Smooth muscle cell of the brain vasculature (primary cell): ENCODE measurements around the gene GRK5.
"Not testable (repeated sequence)": the region's sequence is repeated elsewhere in the genome, so short reads cannot be mapped to it uniquely, and the experiment has no call there.

Source experiments
- DNase-seq: peaks from one replicate; pipeline ENCODE4 v3.0.0-alpha.2; 2012; ENCODE audit warnings: low read depth, low spot score

The GRK5 gene

DNA sequence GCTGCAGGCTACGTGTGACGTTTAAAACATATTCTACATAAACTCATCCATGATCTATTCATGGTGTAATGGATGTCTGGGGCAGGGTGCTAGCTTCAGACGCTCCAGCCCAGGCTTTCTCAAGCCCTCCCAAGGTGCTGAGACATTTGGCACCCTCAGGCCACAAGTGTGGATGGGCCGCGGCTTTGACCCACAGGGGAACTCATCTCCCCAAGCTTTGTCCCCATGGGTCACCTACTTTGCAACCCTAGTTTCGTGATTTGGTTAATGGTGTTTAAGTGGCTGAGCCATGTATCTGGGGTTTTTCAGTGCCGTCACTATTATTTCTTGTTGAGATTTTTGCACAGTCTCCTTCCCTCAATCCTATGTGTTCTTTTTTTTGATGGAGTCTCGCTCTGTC is 66.0 kb downstream of the GRK5 start:
- no peak for DNase-seq

DNA sequence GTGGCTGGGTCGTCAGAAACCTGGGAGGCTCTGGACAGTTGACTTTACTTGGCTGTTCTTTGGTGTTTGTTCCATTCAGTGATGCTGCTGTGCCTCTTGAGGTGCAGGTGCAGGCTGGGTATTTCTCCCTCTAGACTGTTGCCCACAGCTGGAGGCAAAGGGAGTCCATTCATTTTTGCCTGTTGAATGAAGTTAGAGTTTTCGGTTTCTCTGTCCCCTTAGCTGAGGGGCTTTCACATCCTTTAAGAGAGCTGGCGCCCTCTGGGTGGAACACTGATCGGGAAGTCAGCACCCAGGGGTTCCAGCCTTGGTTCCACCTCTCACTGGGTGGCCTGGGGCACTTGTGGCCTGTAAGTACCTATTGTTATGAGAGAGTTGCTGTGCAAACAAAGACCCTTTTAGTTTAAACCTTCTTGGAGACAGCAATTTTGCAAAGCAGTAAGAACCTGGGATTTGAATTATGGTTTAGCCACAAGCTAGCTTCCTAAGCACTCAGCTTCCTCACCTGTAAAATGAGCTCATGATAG is 67.2 kb downstream of the GRK5 start:
- no peak for DNase-seq

DNA sequence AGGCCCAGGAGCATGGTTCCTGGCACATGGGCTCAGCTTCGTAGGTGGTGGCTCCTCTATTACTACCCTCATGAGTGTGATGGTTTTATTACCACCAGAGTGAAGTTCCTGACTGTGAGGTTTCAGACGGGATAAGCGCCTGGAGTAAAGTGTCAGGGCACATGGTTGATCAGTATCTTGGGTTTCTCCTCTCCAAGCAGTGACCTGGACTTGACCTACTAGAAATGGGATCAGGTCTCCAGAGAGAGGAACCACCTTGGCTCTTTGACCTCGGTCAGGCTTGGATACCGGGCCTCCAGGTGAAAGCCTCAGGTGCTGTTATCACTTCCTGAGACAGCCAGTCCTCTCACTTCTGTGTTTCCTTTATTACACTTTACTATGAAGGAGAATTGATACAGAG is 67.7 kb downstream of the GRK5 start:
- no peak for DNase-seq

DNA sequence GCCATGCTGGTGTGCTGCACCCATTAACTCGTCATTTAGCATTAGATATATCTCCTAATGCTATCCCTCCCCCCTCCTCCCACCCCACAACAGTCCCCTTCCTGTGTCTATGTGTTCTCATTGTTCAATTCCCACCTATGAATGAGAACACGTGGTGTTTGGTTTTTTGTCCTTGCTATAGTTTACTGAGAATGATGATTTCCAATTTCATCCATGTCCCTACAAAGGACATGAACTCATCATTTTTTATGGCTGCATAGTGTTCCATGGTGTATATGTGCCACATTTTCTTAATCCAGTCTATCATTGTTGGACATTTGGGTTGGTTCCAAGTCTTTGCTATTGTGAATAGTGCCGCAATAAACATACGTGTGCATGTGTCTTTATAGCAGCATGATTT is 68.8 kb downstream of the GRK5 start:
- not testable (repeated sequence) for DNase-seq

DNA sequence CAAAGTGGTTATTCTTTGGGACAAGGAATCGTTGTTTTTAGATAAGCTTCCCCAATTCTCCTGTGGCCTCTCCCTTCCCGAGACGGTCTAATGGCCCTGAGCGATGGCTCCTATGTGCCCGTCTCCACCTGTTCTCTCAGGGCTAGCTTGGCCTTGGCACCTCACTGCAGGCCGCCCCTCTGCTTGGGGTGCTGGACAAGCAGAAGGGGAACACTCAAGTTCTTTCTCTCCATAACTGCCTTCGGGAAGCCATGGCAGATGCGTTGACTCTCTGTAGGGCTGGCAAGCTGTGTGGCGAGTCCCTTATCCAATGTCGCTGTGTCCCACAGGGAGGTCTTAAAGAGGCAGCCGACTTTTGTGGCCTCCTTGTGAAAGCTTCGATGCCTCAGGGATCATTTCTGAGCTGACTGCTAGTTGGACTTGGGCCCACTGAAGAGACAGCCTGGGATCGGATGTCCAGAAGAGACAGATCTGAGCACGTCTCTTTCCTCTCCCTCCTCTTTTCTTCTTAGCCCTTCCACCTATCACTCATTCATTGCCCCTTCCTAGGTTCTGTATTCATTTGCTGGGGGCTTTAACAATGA is 70.8 kb downstream of the GRK5 start:
- DNase-seq: no peak

DNA sequence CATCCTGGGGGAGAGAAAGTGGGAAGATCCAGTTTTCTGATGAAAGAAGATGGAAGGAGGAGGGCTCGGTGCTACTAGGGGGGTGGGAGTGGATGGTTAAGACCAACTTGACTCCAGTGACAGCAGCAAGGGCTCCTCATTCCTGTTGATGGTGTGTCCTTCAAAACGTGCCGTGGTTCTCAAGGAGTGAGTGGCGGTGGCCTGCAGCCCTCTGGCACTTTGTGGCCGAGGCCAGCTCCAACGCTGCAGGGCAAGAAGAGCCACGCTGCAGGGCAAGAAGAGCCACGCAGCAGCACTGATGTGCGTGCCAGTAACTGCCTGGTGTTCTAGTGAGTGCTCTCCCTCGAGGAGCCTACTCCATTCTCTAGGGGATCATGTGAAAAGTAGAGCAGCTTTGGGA is 72.1 kb downstream of the GRK5 start:
- DNase-seq: no peak

DNA sequence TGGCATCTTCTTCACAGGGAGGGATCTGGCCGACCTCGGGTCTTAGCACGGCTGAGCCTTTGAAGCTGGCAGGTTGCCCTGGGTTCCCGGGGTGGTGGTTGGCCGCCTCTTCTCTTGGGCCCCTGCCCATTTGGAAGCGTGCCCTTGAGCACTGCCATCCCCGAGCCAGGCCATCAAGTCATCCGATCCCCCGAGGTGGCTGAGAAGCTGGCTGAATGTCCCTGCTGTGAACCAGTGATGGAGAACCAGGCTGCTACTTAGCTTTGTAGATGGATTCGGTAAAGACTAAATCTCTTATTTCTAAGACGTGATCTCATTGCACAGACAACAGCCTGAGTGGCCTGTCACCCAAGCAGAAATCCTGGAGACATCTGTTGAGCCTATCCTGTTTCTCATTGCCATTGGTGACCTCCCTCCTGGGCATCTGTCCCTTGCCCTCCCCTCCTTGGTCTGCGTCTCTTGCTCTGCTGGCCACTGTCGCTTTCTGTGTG is 74.3 kb downstream of the GRK5 start:
- no peak for DNase-seq

DNA sequence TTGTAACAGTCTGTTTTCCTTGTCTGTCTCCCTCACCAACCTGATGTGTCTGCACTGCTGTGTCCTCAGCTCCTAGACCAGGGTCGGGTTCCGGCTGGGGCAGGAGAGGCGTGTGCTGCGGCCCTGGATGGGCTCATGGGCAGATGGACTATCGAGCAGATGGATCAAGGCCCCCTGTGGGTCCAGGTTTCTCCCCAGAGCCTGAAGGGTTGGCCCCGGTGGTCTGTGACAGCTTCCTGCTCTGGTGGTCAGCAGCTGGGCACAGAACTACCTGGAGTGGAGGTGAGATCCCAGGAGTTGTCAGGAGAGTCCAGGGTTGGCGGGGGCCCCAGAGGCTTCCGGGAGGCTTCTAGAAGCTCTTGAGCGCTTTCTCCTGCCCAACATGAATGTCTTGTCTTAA is 75.1 kb downstream of the GRK5 start:
- no peak for DNase-seq

DNA sequence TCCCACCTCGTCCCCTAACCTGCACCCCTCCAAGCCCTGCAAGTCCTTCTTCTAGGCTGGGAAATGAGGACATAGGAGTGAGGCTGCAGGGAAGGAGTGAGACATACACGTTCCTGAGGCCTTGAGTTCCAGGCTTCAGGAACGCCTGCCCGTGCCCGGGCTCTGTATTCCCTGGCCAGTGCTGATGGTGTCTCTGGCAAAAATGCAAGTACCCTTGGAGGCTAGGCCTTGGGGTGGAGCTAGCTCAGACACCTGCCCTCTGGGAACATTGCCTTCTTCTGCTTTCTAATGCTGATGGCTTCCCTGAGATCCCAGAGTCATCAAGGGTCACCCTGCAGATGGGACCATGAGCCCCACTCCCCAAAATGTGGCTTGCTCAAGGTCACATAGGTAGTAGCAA is 76.0 kb downstream of the GRK5 start:
- no peak for DNase-seq

DNA sequence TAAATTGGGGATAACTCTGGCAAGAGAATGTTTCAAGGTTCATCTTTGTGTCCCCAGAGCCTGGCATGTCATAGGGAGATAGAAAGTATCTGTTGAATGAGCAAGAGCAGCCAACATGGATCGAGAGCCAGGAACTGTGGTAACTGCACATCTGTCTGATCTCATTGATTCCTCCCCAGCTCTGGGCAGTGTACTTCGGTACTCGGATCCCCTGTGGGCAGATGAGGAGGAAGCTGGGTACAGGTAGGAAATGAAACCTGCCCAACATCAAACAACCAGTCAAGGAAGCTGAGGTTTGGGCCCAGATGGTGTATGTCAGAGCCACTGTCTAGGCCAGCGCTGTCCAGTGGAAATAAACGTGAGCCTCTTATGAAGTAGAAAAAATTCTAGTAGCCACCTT is 76.4 kb downstream of the GRK5 start:
- no peak for DNase-seq

DNA sequence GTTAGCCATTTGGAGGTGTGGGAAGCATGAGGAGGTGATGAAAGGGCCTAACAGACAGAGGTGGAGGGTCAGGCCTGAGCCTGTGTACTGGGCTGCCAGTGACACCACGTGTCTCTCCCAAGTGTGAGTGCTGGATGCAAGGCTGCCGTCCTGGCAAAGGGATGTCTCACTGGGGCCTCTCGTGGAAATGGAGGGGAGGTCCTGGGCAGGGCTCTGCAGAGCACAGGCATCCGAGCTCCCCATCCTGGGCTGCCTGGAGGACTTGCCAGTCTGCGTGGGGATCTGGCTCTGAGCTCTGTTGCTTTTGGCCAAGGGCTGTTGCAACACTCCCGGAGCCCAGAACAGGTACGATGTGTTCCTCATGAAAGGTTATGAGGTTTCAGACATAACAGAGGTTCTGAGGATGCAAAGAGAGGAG is 77.3 kb downstream of the GRK5 start:
- DNase-seq: no peak

DNA sequence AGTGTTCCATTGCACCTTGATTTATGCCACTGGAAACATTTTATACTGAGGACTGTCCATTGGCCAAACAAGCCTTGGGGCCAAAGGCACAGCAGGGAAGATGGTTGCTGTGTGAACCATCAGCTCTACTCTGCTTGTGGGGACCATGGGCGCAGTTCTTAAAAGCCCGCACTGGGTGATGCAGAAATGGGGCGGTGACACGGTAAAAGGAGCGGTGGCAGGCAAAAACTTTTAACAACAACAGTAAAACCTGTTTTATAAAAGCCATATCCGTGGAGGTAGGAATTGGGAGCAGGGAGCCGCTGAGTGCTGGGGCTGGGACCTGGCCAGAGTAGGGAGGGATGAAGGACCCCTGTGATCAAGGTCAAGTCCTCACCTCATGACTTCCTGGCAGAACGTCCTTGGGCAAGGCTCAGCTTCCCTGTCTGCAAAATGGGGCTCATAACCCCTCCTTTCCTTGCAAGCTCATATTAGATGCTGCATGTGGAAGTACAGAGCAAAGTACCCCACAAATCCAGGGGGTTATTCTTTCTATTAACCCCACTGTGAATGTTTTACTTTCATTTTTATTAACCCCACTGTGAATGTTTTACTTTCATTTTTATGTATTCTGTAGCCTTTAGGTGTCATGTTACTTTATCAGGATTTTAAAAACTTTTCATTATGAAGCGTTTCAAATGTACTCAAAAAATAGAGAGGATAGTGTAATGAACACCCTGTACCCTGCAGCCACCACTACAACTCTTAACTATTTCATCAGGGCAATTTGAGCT is 78.3 kb downstream of the GRK5 start:
- no peak for DNase-seq

DNA sequence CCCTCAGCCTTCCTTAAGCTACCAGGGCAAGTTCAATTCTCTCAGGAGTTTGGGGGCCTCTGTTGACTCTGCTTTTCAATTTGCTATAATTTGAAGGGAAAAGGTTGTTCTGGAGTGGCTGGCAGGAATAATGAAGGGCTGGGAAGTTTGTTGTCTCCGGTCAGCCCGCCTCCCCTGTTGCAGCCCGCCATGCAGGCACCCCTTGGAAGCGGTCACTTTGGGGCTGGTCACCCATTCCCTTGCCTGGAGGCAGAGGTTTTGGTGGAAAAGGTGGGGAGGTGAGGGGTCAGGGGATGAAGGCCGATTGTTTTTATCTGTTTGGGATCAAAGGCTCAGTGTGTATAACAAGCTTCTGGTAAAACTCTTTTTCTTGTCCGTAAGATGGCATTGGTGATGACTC is 79.1 kb downstream of the GRK5 start:
- DNase-seq: no peak

DNA sequence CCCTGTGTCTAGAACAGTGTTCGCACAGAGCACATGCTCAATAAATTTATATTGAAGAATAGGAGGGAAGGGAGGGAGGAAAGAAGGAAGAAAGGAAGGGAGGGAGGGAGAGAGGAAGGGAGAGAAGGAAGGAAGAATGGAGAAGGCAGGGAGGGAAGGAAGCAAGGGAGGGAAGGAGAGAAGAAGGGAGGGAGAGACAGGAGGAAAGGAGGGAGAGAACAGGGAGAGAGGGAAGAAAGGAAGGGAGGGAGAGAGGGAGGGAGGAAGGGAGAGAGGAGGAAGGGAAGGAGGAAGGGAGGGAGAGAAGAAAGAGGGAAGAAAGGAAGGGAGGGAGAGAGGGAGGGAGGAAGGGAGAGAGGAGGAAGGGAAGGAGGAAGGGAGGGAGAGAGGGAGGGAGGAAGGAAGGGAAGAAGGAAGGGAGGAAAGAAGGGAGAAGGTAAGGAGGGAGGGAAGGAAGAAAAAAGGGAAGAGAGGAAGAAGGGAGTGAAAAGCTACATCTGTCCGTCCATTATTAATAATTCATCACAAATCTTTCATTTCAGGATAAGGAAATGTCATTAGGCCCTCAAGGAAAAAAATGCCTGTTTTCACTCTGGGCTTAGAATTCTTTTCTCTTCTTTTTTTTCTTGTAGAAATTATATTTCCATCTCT is 79.7 kb downstream of the GRK5 start:
- DNase-seq: no peak

DNA sequence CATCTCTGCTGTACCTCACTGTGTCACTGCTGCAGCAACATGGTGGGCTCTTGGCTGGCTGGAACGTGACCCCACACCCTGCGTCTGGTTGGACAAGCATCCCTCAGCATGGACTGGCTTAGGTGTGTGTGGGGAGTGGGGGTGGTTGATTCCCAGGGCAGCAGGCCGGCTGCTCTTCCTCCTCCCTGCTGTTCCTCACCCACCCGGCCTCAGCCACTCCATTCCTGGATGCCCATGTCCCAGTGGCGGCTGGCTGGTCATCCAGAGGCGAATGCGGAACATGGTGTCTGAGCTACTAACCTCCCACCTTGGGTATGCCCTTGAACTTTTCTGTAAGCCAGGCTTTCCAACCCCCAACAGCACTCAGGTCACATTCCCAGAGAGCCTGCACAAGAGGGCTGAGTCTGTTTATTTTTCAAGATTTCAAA is 81.2 kb downstream of the GRK5 start:
- DNase-seq: no peak

DNA sequence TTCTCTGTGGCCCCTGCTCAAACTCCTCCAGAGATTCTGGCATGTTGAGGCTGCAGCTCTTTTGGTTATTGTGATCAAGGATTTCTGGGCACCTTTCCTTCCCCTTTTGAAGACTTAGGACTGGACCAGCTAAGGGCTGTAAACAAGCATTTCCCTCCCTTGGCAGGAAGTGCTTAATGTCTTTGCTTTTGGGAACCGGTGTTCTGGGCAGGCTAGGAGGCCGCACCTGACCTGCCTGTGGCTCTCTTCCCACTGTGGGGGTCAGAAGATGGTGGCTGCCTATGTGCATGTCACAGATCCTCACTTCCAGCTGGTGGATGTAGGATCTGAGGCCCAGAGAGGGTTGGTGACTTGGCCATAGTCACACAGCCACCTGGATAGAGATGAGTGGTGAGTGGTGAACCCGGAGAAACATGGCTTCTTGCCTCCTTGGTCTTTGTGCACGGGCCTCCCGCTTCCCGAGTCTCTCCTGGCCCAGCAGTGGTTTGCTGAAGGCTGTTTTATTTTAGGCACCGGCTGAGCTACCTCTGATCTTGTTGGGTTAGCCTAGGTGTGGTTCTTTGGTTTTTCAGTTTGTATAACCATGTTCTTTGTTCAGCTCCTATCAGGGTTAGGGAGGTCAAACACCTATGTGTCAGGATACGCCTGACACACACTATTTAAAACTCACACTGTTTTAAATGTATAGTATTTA is 82.0 kb downstream of the GRK5 start:
- no peak for DNase-seq

DNA sequence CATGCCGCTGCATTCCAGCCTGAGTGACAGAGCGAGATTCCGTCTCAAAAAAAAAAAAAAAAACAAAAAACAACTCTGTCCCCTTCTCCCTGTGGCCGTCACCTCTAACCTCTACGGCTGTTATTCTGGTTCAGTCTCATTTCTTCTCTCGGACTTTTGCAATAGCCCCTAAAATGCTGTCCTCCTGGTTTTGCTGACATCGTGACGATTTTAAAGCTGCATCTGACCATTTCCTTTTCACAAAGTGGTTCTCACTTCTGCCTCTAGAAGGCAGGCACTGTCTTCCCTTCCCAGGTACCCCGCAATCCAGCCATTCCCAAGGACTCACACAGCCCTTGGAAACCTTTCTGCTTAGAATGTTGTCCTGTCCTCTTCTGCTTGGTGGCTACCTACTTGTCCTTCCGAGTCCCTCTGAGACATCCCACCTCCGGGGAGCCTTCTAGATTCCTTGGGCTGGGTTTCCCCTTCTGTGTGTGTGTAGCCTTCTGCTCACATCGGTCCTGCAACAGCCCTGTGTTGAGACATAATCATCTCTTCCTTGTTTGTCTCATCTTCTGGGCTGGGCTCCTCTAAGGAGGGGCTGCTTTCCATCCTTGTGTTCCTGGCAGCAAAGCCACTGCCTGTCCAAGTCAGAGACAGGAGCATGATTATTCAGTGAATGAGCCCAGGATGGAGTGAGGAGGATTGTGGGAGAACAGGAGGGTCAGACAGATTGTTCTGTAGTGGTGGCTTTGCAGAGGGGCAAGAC is 83.1 kb downstream of the GRK5 start:
- DNase-seq: no peak

DNA sequence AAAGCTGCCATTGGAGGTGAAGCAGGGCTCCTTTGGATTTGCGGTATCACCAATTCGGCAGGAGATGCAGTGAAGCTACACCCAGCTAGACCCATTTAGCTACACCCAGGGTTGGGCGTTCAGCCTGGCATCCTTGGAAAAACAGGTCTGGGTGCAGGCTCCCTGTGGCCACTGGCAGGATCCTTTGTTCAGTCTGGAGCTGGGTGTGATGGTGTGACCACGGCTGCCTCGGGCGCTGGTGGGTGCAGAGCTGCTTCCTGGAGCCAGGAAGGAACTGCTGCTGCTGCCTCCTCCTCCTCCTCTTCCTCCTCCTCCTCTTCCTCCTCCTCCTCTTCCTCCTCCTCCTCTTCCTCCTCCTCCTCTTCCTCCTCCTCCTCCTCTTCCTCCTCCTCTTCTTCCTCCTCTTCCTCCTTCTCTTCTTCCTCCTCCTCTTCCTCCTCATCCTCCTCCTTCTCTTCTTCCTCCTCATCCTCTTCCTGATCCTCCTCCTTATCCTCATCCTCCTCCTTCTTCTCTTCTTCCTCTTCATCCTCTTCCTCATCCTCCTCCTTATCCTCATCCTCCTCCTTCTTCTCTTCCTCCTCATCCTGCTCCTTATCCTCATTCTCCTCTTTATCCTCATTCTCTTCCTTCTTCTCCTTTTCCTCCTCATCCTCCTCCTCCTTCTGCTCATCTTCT is 84.0 kb downstream of the GRK5 start:
- no peak for DNase-seq

DNA sequence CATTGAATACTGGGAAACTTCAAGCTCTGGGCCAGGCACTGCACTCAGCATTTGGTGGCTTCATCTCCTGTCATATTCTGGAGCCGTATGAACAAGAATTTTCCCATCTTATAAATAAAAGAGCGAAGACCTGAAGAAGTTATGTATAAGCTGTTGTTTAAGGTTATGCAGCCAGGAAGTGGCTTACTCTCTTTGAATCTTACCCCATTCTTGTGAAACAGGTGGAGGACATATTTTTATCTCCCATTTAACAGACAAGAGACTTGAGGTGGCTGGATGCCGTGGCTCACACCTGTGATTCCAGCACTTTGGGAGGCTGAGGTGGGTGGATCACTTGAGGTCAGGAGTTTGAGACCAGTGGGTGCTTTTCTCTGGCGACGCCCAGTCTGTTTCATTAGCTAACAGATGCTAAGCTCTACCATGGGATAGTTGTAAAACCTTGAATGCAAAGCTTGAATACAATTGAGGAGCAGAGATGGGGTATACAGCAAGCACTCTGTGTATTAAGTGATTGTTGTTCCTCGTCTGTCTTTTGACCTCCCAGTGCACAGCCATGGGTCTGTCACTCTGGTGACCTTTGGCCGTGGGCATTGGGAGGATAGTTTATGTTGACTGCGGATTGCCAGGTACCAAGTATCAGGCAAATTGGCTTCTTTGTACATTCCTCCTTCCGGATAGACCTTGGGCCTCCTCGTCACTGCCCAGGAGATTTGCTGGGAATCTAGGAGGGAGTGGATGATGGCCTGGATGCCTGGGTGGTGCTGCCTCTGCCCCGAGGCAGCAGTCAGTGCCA is 85.8 kb downstream of the GRK5 start:
- DNase-seq: no peak

DNA sequence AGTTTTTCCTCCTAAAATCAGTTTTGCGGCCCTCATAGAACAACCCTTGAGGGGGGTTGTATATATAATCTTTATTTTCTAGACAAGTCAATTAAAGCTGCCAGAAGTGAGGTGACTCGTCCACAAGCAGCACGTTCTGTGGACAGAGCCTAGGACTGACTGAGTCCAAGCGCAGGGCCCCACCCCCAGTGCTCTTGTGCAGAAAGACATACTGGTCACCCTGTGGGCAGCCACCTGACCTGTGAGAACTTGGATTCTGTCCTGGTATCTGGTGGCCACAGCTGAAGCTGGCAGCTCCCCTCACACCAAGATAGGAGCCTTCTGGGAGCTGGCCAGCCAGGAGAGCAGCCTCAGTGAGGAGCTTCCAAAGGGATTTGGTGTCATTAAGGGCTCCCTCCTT is 89.3 kb downstream of the GRK5 start:
- no peak for DNase-seq
